ENCODE measurements around the gene CCDC27.

The CCDC27 gene

DNA sequence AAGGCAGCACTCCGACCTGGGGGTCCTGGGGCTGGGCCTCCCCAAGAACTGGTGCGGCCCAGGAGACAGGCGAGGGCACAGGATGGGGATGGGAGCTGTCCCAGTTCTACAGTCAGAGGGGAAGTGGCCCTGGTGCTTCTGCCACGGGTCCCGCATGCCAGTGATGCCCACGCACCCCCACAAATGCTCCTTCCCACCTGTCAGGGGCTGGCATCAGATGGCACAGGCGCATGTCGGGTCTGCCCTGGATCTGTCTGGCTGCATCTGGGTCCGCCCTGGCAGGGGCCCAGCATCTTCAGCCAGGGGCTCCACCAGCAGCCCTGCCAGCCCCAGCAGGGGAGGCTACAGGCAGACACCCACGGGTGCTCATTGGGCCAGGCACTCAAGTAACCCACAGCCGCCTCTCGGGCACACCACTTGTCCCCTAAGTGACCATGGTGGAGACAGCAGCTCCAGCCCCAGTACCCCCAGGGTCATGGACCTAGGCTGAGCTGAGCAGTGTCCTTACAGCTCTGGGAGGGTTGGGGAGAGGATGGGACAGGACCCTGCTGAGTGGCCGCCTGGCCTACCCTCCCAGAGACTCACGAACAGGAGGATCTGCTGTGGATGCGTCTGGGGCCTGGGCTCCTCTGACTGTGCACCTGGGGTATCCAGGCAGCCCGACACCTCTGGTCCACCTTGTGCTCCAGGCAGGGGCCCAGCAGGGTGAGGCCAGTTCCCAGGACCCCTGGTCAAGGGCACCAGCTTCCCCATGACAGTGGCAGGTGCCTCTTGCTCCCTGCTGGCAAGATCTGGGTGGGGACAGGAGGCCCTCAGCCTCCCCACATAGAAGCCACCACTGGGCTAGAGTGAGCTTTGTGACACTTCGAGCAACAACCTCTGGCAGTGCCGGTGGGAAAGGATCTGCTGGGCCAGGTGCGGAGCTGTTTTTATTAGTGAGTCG is 25.7 kb downstream of the CCDC27 start:
- peak; percentile 9 for DNase-seq

DNA sequence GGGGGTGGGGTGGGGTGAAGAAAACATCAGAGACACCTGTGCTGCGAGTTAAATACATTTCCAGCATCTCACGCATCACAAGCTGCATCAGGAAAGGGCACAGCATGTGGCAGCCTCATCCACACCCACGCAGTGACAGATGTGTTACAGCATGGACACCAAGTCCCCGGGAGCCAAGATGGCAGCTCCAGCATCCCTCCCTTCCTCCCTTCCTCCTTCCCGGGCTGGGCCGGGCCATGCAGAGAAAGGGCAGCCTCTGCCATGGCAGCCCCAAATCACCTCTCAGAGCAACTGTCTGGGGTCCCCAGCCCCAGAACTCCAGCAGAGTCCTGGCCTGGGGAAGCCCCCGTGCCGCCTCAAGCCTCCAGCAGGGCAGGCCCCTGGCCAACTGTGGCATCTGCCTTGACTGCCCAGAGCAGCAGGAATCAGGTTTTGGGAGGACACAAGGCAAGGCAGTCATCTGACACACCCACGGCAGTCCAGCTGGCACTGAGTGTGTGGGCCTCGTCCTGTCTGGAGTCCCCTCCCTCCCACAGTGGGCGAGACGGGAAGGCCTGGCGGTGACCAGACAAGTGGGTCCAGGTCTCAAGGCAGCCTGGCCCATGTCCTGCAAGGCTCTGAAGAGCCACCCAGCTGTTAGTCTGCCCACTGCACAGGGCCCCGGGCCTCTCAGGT is 26.5 kb downstream of the CCDC27 start:
- no peak for DNase-seq

DNA sequence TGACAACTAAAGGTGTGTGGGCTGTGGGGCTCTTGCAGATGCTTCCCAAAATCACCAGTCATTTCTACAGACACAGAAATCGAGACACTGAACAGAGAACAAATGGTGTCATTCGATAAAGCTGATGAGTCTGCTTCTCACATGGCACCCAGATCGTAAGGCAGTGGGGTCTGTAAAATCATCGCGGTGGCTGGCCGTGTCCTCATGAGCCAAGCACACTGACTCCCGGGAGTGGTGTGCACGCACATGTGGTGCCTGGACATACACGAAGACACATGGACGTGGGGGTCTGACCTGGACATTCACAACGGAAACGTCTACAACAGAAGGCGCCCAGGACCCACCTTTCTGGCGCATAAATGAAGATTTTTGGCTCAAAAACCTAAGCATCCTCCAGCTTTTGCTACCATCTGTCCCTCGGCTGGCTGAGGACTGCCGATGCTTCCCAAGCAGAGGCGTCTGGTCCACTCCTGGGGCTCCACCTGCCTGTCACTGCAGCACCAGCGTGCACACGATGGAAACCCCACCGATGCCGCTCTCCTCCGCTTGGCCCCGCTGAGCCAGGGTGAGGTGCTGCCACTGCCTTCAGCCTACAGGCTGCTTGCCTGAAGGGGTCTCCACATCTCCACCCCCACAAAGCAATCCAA is 27.1 kb downstream of the CCDC27 start:
- no peak for DNase-seq

DNA sequence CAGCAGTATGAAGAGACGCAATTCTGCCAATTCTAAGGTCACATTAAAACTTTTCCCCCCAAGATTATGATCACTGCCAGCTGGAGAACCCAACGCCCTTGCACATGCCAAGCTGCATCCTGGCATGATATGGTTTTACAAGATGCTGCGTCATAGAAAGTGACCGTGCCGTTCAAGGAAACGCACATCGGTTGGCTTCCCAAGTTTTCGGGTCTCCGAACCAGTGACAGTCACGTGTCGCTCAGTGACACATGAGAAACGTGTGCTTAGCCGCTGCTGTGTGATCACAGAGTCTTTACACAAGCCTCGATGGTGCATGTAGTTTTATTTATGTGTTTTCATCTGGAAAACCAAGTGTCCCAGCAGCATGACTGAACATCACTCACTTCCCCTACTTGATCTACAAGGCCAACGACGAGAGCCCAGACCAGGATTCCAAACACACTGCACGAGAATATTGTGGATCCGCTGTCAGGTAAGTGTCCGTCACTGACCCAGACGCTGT is 27.7 kb downstream of the CCDC27 start:
- DNase-seq: no peak

DNA sequence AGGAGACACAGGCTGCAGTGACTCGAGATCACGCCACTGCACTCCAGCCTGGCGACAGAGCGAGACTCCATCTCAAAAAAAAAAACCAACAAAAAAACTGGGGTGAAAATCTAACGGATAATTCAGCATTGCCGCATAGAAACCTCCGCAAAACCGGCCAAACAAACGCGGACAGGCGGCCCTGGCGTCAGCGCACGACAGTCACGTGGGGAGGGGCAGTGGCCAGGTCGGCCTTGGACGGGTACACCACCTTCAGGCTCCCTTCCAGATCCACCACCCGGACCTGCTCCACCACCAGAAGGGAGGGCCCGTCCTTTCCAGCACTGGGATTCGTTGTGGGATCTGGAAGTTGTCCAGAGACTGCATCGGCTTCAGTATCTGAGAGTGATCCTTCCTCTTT is 28.7 kb downstream of the CCDC27 start:
- DNase-seq: no peak

DNA sequence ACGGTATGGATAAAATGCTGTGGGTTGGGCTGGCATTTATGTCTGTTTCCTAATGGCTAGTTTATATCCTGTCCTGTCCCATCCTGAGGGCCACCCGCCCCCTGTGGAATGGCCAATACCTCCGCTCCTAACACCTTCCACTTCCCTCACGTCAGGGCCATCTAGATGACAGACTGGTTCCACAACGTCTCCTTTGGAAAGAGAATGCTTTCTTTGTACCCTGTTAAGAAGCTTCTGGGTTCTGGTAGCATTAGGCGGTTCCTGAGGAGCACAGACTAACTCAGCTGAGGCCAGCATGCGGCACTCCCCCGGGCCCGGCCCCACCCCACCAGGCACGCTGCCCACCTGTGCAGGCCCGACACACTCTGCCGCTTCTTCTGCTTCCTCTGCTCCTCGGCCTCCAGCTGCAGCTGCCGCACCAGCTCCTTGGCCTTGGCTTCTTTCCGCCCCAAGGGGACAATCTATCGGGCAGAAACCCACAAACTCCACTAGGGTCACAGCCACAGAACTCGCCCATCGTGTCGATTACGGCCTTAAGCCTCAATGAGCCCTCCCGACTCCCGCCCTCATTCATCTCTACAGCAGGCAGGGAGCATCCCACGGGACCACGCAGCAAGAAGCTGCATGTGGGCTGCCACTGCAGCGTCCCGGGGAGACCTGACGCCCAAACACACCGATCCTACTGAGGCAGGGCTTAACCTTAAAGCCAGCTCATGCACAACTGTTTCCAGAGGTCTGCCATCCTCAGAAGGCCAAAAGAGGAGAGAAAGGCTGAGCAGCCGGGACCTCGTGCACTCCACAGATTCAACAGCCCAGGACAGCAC is 31.6 kb downstream of the CCDC27 start:
- DNase-seq: no peak

DNA sequence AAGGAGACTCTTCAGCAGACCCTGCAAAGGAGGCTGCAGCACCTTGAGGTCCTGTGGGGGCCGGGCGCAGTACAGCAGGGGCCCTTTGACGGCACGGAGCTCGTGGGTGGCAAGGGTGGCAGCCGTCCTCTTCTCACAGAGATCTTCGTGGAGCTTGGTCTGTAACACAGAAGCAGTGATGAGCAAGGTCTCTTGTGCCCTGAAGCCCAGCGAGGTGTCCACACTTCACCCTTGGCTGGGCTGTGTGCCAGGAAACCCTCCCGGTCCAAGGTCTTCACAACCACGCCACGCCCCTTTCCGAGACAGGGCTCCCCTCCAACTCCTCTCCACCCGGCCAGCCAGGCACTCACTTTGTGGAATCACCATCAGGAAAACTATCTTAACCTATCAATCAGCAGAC is 32.8 kb downstream of the CCDC27 start:
- DNase-seq: no peak

DNA sequence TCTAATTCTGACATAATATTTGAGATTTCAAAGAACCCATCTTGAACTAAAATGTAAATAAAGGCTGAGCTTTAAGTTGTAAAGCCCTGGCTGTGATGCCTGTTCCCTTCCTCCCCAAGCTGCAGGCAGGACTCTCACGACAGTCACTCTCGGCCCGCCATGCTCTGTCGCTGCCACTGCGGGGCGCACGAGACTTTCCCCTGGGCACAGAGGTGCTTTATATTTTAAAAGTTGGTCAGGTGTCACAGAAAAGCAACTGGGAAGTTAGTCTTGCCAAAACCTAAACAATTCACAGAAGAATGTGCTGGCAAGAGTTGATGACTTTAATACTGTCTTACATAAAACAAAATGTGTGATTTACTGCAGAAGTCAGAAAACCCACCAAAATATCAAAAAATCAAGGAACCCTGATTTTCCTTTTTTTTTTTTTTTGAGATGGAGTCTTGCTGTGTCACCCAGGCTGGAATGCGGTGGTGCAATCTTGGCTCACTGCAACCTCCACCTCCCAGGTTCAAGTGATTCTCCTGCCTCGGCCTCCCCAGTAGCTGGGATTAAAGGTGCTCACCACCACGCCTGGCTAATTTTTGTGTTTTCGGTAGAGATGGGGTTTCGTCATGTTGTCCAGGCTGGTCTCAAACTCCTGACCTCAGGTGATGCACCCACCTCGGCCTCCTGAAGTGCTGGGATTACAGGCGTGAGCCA is 33.4 kb downstream of the CCDC27 start:
- DNase-seq: no peak

DNA sequence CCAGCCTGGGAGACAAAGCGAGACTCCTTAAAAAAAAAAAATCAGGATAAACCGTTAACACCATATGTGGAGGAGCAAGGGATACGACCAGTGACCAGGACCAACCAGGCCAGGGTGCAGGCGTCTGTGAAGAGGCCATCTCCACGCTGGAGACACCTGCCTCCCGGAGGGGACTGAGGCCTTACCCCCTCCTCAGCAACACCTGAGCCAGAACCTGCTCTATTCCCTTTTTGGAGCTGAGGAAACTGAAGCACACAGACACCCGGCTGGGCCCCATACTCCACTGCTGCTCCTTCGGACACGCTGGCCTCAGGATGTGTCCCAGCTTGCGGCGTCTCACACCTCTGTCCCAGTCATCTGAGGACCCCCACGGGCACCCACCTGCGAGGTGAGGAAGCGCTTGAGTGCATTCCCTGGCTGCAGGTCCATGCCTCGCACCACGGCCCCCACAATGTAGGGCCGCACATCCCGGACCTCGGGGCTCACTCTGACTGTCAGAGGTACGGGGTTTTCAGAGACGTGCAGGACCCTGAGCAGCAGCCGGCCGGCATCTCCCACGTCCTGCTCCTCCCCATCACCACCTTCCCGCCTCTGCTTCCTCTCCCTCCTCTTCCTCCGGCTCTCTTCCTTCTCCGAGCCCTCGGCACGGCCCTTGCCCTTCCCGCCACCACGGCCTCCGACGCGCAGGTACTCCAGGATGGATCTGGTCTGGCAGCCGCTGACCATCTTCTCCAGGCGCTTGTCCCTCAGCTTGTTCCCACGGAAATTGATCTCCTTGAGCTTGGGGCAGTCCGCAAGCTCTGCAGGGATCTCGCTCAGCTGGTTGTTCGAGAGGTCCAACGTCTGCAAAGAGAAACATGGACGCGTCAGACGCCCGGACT is 34.5 kb downstream of the CCDC27 start:
- DNase-seq: no peak

DNA sequence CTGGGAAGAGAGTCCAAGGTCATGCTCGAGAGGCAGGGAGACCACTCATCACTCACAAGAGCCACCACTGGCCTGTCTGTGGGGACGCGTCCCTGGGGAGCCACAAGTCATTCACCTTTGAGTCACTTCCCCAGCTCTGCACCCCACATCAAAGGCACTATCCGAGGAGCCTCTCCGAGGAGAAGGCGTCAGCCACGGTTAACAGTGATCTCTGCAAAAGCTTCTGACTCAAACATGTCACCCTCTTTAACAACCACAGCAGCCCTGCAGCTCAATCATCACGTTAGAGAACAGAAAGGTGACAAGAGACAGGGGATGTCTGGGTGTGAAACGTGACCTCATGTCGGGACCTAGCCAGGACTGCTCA is 35.1 kb downstream of the CCDC27 start:
- no peak for DNase-seq

DNA sequence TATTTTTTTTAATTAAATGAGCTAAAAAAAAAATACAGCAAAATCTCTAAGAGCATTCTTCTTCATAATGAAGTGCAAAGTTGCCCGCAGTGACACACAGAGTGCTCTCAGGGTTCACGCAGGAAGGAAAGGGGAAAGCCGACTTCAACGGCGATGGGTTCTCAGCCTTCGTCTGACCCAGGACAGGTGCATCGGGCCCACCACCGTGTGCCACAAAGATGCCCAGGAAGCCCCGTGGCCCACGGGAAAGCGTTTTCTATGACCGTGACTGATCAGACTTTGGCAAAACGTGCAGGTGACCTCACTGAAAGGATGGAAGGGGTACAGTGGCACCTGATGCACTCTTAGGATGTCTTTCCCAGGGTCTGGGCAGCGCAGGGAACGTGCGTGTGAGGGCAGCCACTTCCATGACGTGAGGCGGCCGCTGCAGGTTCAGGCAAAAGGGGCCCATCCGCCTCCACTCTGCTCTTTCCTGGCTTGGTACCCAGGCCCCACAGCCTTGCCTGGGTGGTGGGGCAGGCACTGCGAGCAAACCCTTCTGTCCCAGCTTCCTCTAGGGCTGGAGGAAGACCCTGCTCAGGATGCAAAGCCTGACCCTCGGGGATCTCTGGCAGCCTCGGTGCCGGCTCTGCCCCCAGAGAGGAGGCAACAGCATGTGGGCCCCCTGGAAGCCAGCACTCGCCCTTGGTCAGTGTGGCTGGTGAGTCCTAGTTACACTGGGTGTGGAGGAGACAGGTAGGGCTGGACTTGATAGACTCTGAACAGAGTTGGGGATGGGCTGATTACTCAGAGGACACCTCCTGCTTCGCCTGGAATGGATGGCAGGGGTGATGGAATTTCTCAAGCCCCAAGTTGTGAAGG is 35.7 kb downstream of the CCDC27 start:
- DNase-seq: no peak

DNA sequence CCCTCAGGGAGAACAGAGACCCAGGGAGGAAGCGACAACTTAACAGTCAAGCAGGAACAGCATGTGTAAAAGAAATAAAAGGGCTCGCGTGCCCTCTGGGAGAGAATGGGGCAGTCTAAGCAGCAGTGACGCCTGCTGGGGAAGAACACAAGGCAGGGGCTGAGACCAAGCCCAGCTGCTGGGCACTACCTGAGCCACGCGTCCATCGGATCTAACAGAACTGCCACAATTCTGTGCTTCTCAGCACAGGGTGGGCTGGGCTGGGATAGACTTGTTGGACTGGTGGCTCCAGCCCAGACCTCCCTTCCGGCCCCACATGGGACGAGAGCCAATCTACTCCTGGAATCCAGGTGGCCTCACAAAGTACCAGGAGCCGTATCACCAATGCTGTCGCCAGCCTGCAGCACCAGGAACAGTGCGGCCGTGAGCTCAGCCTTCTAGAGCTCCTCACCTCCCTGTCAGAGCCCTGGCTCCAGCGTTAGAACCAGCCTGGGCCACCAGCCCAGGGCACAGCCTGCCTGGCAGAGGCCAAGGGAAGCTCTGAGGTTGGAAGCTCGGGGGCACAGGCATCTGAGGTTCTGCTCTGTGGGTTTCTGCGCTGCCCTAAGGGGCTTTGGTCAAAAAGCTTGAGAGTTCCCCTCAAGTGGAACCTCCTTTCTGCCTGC is 36.6 kb downstream of the CCDC27 start:
- DNase-seq: no peak

DNA sequence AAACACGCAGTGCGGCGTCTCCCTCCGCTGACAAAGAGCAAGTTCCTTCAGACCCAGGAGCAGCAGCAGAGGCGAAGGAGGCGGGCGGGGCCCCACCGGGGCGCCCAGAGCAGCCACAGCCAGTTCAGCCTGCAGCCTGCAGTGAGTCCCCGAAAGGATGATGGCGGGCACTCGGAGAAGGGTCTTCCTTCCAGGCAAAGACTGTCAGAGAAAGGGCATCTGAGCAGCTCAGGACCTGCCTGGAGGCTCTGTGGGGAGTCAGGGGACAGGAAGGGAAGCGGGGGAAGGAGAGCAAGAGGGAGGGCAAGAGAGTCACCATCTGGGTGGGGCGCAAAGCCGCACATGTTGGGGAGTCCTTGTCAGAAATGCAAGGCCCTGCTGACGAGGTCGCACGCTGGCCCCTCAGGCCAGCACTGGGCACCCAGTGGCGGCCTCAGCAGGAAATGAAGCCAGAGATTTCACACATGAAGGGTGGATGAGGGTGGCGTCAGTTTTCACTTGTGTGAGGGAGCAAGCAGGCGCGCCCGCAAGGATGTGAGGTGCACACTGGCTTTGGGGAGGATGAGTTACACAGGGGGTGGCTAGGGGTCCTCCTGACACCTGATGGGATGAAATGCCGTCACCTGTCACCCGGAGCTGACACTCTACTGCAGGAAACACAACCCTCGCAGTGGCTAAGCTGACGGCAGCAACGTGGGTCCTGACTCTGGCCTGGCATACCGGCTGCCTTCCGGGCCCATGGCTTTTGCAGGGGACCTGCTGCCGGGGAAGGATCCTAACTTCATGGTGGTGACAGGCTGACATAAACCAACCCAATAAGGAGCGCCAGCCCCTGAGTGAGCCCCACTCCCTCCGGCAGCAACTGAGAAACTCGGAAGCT is 37.4 kb downstream of the CCDC27 start:
- no peak for DNase-seq

DNA sequence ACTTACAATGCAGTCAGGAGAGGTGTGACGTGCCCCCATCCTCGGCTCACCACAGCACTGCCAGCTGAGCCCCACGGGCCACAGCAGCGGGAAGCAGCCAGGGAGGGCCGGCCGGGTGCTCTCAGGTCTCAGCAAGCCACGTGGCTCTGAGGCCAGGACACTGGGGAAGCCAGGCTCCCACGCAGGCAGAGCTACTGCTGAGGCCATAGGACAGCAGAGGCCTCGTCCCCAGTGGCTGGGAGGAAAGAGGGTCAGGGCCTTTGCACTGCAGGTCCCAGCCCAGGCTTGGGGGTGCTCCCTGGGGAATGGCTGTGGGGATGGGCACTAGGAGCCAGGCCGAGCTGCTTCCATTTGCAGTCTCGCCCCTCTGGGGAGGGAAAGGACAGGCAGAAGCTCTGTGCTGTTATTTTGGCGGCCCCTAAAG is 38.3 kb downstream of the CCDC27 start:
- DNase-seq: no peak

DNA sequence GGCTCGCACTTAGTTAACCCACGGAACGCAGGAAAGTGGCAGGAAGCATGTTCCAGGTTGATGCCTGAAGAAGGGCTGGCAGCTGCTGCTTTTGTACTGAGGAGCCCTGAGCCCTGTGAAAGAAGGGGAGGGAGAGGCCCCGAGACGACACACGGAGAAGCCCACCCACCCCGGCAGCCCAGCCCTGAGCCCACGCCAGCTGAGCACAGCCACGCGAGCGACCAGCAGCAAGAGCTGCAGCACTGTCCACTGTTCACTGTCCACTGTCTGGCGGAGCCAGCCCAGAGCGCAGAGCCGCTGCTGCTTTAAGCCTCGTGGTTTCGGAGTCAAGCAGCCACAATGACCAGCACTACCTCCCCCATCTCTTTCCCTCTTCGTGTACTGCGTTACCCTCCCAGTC is 38.7 kb downstream of the CCDC27 start:
- no peak for DNase-seq

DNA sequence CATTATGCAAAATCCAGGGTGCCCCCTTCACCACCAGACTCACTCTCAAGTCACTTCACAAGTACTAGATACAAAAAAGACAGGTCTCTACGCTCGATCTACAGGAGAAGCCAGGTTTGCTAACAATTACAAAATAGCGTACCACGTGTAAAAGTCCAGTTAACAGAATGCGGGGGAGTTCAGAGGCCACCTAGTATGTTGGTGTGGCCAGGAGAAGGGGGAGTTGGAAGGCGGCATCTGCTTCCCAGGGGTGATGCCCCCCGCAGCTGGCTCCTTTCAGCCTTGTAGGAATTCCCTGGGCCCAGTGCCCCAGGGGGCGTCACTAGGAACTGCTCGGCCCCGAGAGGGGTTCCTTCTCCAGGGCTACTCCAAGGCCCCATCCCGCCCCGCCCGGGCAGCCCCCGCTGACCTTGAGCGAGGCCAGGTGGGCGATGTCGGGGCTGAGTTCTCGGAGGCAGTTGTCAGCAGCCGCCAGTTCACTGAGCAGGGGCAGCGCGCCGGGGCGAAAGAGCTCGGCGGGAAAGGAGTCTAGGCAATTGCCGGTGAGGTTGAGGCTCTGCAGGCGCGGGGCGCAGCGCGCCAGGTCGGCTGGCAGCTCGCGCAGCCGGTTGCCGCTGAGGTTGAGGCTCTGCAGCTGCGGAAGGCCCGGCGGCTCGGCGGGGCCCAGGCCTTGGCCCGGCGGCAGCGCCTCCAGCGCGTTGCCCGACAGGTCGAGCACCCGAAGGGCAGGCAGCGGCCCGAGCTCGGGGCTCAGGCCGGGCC is 43.4 kb downstream of the CCDC27 start:
- no peak for DNase-seq

DNA sequence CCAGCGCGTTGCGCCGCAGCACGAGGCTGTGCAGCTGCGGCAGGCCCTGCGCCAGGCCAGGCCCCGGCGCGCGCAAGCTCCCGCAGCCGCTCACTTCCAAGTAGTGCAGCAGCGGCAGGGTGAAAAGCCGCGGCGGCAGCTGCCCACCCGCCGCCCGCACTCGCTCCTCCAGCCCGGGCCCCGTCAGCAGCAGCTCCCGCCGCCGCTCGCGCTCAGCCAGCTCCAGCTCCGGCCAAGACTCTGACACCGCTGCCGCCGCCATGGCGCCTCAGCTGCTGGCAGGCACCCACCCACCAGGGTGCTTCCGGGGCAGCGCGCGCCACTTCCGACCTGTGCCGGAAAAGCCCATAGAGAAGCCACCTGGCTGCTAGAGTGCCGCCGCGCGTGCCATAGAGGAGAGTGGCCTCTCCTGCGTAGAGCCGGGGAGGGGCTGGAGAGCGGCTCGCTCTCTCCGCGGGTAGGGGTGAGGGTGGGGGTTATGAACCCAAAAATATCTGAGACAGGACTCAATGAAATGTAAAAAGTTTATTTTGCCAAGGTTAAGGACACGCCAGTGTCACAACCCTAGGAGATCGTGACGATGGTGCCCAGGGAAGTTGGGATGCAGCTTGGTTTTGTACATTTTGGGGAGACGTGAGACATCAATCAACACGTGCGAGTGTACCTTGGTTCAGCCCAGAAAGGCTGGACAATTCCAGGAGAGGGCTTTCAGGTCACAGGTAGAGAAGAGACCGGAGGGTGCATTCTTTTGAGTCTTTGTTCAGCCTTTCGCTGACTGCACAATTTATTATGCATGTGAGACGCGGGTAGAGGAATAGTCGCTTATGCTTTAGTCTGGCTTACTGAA is 44.2 kb downstream of the CCDC27 start, which contains the start of gene LRRC47:
TSS of gene LRRC47 (minus strand) at position 284 of the 847 bp plus-strand sequence. CDS start at position 262, 22 bp downstream.
- DNase-seq: peak; percentile 88

All from NCI-H146 (cell line).